Measurements from ENCODE around the gene NDUFB8. TPM values are rescaled to one million over a fixed set of nuclear protein-coding genes. Genes with fewer than 3 reads are reported as not detected.

Gene NDUFB8
- total and polyA plus RNA-seq, 2 donors (not counting 1 experiment from before 2014, with no cell fraction given) = 131 to 174 TPM

DNA sequence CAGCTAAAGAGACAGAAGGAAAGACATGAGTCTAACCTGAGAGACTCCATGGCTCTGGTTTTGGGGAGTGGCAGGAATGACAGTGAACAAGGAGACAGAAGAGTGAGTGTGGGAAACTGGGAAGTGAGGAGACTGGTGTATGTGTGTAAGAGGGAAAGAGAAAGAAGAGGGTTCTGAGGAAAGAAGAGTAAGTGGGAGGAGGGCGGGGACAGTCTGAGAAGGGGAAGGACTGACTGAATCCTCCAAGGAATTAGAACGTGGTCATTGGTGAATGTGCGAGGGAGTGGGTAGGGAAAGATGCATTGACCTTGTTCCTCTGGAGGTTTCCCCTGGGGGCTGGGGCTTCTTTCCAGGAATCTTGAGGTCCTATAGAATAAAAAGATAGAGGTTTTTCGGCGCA, 40.3 kb downstream of the NDUFB8 start:
- peaks cover 5 to 32% of the 10 kb centered on the region in 2 experiments for H3K36me3 ChIP-seq (replicated peaks in 1 of 2; ENCODE audit: control extremely low read depth in 1 of 2, control insufficient read depth in 1 of 2, extremely low read depth in 1 of 2, insufficient read depth in 2 of 2, low read length in 1 of 2)
- no peak overlapping the region for H3K4me3 ChIP-seq (ENCODE audit: control extremely low read depth in 1 of 5, extremely low read depth in 1 of 5, insufficient read depth in 1 of 5, low read depth in 2 of 5, low read length in 4 of 5)
- H3K9ac ChIP-seq (ENCODE audit: low read length) = no peak overlapping the region
- H3K27ac ChIP-seq (ENCODE audit: low read length in 2 of 2) = no peak overlapping the region
- Mint-ChIP-seq H3K9me3 (ENCODE audit: insufficient read depth) (no peaks in the 10 kb centered on the region), H3K4me1 (no peaks in the 10 kb centered on the region), H3K27ac (no peak overlapping the region), H3K4me3 (no peak overlapping the region), H3K27me3 (no peaks in the 10 kb centered on the region)
- H3K4me1 ChIP-seq (ENCODE audit: control insufficient read depth in 2 of 2, insufficient read depth in 2 of 2, low read length in 2 of 2) = no peaks in the 10 kb centered on the region
- no peak for TF ChIP-seq EZH2 (IDR thresholded peaks at IDR 0.05; ENCODE audit: borderline replicate concordance, insufficient read depth, low read depth, low read length, poor library complexity, severe bottlenecking)
- no peak for TF ChIP-seq CTCF (IDR thresholded peaks at IDR 0.05)
- DNase-seq = no peak
- no peaks in the 10 kb centered on the region for H3K79me2 ChIP-seq (ENCODE audit: control insufficient read depth, insufficient read depth, low read length)
- H2AFZ ChIP-seq (ENCODE audit: insufficient read depth, low read depth, low read length, poor library complexity, severe bottlenecking) = no peak overlapping the region
- POLR2A ChIA-PET = no interaction called here
- CTCF ChIA-PET = no interaction called here
- no peak overlapping the region for H3K4me2 ChIP-seq (replicated peaks; ENCODE audit: low read depth, low read length, poor library complexity, severe bottlenecking)
- intact Hi-C loops (cut with micrococcal nuclease) = no loop called here
- no peaks in the 10 kb centered on the region for H4K20me1 ChIP-seq (ENCODE audit: control insufficient read depth, insufficient read depth, low read length, poor library complexity, severe bottlenecking)
- 69% methylated on average over 3 of the region's 5 CpGs for WGBS (ENCODE audit: insufficient coverage)
- H3K9me3 ChIP-seq (ENCODE audit: control extremely low read depth in 1 of 3, control insufficient read depth in 2 of 3, insufficient read depth in 1 of 3, low read length in 2 of 3) = no peaks in the 10 kb centered on the region
- no peaks in the 10 kb centered on the region for H3K27me3 ChIP-seq (replicated peaks in 1 of 4; ENCODE audit: control extremely low read depth in 1 of 4, control insufficient read depth in 3 of 4, insufficient read depth in 4 of 4, low read length in 3 of 4)
- no peak for ATAC-seq (ENCODE audit: low read depth)

DNA sequence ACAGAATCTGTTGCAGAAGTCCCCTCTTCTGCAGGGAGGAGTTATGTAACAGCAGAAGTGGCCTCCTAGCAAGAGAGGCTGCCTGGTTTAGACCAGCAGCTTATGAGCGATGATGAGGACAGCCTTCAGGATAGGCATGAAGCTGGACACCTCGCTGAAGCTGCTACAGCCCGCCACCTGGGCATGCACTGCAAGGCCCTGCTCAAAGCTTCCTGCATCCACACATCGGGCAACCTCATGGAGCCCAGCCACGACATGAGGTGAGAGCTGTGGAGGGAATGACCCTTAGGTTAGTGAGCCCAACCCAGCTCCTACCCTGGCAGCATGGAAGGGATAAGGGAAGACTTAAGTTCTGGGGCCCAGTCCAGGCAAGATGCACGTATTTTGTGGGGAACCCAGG, 42.1 kb downstream of the NDUFB8 start:
- ATAC-seq (ENCODE audit: low read depth) (no peak), DNase-seq (no peak)
- ChIA-PET POLR2A (no interaction called here), CTCF (no interaction called here)
- Histone ChIP-seq H3K27me3 (replicated peaks in 1 of 4; ENCODE audit: control extremely low read depth in 1 of 4, control insufficient read depth in 3 of 4, insufficient read depth in 4 of 4, low read length in 3 of 4) (peaks cover 0 to 8% (median 4%) of the 10 kb centered on the region in 4 experiments), H3K79me2 (ENCODE audit: control insufficient read depth, insufficient read depth, low read length) (no peaks in the 10 kb centered on the region), H2AFZ (ENCODE audit: insufficient read depth, low read depth, low read length, poor library complexity, severe bottlenecking) (no peak overlapping the region), H3K4me3 (ENCODE audit: control extremely low read depth in 1 of 5, extremely low read depth in 1 of 5, insufficient read depth in 1 of 5, low read depth in 2 of 5, low read length in 4 of 5) (no peak overlapping the region), H3K4me1 (ENCODE audit: control insufficient read depth in 2 of 2, insufficient read depth in 2 of 2, low read length in 2 of 2) (peaks cover 4 to 7% of the 10 kb centered on the region in 2 donors), H4K20me1 (ENCODE audit: control insufficient read depth, insufficient read depth, low read length, poor library complexity, severe bottlenecking) (no peaks in the 10 kb centered on the region), H3K27ac (ENCODE audit: low read length in 2 of 2) (no peak overlapping the region), H3K4me2 (replicated peaks; ENCODE audit: low read depth, low read length, poor library complexity, severe bottlenecking) (no peak overlapping the region), H3K9ac (ENCODE audit: low read length) (no peak overlapping the region), H3K36me3 (replicated peaks in 1 of 2; ENCODE audit: control extremely low read depth in 1 of 2, control insufficient read depth in 1 of 2, extremely low read depth in 1 of 2, insufficient read depth in 2 of 2, low read length in 1 of 2) (peaks cover 5 to 32% of the 10 kb centered on the region in 2 experiments), H3K9me3 (ENCODE audit: control extremely low read depth in 1 of 3, control insufficient read depth in 2 of 3, insufficient read depth in 1 of 3, low read length in 2 of 3) (no peaks in the 10 kb centered on the region)
- H3K9me3 Mint-ChIP-seq (ENCODE audit: insufficient read depth) = no peaks in the 10 kb centered on the region
- no peak overlapping the region for H3K27ac Mint-ChIP-seq
- intact Hi-C loops (cut with micrococcal nuclease) = no loop called here
- H3K27me3 Mint-ChIP-seq = peaks cover 7% of the 10 kb centered on the region
- WGBS (ENCODE audit: insufficient coverage) = 90% methylated on average over 5 of the region's 6 CpGs
- TF ChIP-seq CTCF (IDR thresholded peaks at IDR 0.05) = no peak
- TF ChIP-seq EZH2 (IDR thresholded peaks at IDR 0.05; ENCODE audit: borderline replicate concordance, insufficient read depth, low read depth, low read length, poor library complexity, severe bottlenecking) = no peak
- H3K4me3 Mint-ChIP-seq = no peak overlapping the region
- peaks cover 6% of the 10 kb centered on the region for H3K4me1 Mint-ChIP-seq
